ENCODE measurements around the gene GMPR.

- TF ChIP-seq ZNF70 (CRISPR knock-in tag; IDR thresholded peaks at IDR 0.05) (no peak), GLIS3 (CRISPR knock-in tag; IDR thresholded peaks at IDR 0.05) (no peak), ZFP30 (CRISPR knock-in tag; IDR thresholded peaks at IDR 0.05) (no peak), TSHZ2 (CRISPR knock-in tag; IDR thresholded peaks at IDR 0.05) (no peak), ZNF565 (CRISPR knock-in tag; conservative IDR thresholded peaks at IDR 0.05; ENCODE audit: low read depth) (no peak), ARNTL (CRISPR knock-in tag; IDR thresholded peaks at IDR 0.05; ENCODE audit: borderline replicate concordance, low read depth) (no peak), PATZ1 (CRISPR knock-in tag; IDR thresholded peaks at IDR 0.05; ENCODE audit: borderline replicate concordance) (no peak)
These were observed 54.0 kb downstream of the GMPR start for GRCh38 chr6:16292432-16292831.
